Measurements from ENCODE around the gene CHRNA4.

CHRNA4 gene

DNA sequence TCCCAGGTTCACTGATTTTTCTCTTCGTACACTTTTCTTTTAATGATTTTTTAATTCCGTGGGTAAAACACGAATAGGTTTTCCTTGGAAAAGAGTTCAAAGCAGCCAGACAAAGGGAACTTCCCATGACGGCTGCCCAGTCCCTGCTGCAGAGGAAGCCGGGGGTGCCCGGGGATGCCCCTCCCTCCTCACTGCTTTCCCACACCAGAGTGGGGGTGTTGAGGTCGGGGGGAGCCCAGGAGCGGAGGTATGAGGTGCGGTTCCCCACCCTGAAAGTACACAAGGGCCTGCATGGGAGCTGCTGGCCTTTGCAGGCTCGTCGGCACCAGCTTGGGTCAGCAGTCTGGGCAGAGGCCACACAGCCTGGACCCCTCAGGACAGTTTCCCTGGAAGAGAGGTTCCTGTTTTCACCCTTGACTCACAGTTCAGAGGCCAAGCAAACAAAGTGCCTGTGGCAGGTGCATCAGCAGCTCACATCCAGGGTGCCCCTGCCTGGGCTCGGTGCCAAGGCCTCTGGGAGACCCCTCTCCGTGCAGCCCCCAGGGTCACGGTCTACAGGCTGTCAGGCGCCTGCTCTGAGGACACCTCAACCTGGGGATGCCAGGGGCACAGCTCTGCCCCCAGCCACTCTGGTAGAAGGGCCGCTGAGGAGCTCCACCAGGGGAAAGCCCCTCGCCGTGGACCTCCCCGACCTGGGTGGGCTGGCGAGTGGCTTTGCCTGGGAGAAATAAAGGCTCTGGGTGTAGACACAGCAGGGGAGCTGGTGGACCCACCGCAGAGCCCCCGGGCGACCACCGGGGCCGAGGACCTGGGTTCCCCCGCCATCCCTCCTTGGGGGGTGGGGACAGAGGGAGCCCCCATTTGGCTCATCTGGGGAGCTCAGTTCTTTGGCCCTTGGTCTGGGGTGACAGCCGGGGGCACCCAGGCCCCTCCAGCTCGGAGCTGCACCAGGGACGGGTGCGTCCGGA lies 15.4 kb upstream of the CHRNA4 start:
- no peak for DNase-seq

DNA sequence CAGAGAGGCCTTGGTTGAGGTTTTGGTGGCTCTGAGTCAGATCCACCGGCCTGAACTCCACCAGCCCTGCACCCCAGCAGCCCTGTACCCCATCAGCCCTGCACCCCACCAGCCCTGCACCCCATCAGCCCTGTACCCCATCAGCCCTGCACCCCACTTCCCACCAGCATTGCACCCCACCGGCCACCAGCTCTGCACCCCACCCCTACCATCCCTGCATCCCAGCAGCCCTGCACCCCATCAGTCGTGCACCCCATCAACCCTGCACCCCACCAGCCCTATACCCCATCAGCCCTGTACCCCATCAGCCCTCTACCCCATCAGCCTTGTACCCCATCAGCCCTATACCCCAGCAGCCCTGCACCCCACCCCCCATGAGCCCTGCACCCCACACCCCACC lies 14.3 kb upstream of the CHRNA4 start:
- no peak for DNase-seq

DNA sequence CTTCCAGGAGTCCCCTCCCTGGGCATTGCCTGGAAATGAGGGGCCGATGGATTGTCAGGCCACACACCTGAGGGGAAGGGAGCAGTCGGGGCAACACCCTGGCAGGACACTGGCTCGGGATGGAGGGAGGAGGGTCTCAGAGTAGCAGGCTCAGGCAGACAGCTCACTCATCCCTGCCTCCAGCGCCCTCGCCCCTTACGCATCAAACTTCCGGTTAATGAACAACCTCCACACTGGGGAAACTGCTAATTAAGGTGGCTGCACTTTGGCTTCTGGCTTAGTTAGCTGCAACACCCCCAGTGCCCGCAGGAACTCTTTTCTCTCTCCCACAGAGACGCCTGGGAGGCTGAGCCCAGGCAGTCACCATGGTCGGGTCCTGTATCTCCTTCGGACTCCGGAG lies 13.4 kb upstream of the CHRNA4 start:
- DNase-seq: no peak

DNA sequence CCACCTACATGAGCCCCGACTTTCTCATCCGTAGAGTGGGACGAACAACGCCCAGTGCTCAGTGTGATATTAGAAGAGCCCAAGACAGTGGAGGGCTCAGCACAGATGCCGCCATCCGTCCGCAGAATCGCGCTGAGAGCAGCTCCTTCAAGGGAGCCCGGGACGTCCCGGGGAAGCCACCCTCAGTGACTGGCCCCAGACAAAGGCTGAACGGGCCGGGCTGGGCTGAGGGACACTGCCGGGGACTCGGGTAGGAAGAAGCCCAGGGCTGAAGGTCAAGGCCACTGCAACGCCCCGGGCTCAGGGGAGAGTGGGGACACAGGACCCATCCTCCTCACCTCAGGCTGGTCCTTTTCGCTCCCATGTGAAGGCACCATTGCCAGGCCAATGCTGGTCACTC lies 12.8 kb upstream of the CHRNA4 start:
- DNase-seq: no peak

DNA sequence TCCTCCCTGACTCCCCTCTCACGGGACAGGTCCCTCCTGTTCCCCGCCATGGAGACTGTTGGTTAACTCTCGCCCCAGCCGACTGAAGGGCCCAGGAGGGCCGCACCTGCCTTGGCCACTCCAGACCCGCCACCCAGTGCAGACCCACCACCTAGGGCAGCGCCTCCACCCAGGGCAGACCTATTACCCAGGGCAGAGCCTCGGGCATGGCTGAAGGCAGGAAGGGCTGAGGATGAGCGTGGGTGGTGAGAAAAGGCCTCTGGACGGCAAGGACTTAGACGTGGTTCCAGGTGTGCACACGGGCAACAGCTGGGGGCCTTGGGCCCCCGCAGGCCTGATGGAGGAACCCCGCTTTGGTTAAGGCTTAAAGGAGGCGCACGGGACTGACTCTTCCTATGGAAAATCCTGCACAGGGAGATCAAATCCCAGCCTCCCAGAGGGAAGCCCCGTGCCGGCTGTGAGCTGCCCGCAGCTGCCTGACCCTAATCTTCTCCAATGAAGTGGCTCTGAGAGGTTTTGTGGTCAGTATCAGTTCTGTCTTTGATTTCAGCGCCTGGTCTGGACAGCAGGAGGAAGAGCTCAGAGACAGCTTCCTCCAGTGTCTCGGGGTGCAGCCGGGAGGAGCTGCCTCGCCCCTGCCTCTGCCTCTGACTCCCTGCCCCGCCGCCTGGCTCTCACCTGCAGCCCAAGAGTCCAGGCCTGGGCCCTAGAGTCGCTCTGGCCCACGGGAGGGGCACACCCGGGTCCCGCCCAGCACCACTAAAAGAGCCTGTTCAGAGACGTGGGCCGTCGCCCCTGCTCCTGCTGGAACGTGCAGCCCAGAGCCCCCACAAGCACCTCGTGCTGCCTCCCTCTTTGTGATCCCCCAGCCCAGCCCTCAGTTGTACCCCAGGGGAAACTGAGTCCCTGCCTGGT lies 12.1 kb upstream of the CHRNA4 start:
- DNase-seq: no peak

DNA sequence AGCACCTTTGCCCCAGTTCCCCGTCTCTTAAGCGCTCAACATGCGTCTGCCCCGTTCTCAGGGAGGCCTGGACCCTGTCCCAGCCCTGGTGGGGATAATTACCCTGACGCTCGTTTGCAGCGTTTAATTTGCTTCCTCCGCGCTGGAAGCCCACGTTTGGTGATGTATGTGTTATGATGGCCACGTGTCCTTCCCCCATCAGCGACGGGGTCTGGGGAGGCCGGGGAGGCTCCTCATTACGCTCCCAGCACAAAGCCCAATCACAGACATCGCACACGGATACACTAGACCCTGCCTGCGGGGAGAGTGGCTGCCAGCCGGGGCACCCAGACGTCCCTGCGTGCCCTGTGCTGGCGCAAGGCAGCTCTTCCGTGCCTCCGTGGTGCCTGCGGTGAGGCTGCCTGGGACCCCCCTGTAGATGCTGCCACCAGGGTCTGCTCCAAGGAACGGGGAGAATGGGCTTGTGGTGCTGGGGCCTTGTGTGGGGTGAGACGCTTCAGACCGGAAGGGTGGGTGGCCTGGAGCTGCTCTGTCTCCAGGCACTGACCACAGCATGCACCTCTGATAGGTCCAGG lies 10.2 kb upstream of the CHRNA4 start:
- no peak for DNase-seq

DNA sequence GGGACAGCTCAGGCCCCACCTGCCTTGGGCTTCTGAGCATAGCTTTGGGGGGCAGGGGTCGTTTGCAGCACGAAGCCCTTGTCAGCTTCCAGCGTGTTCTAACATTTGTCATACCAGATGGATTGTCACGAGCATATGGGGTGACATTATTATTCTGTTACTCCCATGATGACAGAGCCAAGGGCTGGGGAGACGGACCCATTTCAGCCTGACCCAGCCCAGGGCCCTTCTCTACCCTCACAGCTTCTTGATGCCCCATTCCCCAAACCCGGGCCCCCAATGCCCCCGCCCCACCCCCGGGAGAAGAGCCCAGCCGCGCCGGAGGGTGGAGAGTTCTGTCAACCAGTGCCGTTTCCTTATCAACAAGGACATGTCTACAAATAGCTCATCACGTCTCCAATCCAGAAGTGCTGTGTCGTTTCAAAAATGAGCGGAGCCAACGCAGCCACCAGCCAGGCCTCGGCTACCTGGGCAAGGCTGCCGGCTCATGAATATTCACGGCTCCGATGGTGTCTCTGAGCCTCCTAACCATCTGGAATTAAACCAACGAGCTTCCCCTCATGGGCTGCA lies 9.6 kb upstream of the CHRNA4 start:
- no peak for DNase-seq

DNA sequence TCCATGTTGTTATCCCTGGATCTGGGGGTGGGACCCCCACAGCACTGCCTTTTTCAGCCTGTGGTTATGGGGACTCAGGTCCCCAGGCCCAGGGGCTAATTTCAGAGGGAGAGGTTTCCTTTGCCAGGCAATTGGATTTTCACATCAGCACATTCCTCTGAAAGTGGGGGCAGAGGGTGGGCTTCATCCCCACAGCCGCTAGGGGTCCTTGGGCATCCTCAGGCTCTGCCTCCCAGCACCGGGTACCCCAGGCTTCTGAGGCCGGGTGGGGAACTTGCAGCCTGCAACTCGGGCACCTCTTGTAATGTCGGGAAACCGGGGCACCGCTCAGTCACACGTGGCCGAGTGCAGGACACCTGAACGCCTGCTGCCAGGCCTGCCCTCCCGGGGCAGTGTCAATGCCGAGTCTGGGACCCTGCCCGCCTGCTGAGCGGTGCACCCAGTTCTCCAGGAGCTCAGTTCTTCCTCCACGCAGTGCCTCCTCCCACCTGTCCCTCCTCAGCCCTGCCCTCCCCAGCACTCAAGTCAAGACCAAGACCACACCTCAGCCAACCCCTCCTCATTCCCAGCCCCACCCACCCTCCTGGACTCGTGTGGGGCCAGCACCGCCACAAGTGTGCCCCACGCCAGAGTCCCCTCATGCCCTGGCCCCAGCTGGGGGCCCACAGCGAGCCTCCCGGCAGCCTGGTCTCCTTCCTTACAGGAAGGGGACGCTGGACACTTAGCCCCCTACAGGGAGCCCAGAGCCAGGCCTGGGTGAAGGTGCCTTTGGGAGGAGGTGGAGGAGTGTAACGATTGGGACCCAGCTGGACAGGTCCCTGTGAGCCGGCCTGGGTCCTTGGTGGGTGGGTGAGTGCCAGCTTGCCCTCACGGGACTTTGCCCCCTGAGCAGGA lies 8.8 kb upstream of the CHRNA4 start:
- DNase-seq: no peak

DNA sequence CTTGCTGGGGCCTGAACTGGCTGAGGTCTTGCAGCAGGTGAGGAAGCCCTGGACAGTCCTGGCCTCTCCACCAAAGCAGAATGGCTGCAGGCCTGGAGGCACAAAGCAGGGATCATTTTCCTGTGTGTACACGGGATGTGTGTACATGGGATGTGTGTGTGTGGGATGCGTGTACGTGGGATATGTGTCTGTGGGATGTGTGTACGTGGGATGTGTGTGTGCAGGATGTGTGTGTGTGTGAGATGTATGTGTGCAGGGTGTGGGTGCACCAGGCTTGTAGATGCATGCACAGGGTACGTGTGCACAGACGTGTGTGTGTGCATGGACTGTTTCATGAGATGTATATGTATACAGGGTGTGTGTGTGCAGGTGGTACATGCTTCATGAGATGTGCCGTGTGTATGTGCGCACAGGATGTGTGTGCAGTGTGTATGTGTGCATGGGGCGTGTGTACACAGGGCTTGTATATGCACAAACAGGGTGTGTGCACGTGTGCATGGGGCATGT lies 7.9 kb upstream of the CHRNA4 start:
- DNase-seq: no peak

DNA sequence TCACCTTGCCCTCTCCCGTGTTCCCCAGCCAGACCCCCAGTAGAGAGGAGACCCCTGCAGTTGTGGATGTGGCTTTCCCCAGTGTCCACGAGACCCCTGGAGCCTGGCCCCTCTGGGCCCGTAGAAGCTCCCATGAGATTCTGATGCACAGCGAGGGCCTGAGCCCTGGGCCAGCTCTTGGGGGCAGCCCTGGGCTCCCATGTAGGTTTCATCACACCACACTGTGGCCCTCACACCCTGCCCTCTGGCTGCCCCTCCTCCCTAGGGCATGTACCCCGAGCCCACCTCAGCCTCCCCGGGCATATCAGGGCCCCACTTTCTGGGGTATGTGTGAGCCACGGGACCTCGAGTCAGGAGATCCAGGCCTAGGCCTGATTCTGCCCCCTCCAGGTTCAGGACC lies 7.0 kb upstream of the CHRNA4 start:
- no peak for DNase-seq

DNA sequence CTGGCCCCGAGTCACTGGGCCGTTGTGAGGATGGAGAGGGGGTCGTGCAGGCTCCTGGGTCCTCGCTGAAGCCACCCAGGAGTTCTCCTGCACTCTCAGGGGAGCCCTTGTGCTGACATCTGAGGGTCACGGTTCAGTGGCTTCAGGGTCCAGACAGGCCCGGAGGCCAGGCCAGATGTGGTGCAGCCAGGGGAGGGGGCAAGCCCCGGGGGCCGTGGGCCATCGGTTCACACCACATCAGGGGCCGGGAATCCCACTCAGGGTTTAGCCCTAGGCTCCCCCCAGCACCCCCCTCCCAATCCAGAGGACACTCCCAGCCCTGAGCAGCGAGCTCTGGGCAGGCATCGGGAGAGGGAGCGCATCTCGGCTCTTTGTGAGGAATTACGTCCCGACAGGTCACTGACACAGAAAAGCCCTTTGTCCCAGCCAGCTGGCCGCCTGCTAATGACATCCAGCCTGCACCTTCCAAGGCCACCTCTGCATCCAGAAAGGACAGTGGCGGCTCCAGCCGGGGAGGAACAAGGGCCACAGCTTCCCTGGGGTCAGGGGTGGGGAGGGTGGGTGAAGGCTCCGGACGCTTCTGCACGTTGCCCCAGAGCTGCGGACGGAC lies 6.4 kb upstream of the CHRNA4 start:
- DNase-seq: no peak

DNA sequence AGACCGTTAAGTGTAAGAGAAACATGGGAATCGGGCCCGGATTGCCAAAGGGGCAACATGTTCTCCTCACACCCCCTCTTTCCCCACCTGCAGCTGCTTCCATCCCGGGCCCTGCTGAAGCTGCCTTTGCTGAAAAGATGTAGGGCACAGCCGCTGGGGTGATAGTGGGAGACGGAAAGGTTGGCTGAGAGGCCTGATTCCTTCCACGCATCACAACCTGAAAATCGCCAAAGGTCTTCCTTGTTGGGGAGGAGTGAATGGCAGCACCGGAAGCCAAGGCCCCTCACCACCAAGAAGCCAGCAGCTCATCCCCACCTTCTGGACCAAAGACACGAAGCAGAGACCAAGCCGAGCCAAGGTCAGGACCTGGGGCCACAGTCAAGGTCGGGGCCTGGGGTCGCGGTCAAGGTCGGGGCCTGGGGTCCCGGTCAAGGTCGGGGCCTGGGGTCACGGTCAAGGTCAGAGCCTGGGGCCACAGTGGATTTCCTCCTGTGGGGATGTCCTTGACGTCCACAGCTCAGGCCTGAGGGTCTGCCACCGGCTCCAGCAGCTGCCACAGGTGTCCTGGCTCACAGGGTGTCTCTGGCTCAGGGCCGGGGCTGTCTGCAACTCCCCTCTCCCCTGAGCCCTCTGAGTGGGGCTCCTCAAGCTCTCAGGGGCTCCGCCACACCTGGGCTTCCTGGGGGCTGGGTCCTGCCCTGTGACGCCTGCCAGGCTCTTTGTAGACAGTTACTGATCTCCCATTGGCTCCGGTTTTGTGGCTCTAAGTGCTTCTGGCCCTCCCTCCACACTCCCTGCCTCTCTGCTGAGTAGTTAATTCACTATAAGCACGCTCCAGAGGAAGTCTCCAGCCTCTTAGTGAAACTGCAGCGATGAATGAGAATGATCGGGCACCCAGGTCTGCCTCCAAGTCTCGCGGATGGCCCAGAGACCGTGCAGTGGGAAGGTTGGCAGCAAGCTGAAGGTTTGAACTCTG lies 5.5 kb upstream of the CHRNA4 start:
- no peak for DNase-seq

DNA sequence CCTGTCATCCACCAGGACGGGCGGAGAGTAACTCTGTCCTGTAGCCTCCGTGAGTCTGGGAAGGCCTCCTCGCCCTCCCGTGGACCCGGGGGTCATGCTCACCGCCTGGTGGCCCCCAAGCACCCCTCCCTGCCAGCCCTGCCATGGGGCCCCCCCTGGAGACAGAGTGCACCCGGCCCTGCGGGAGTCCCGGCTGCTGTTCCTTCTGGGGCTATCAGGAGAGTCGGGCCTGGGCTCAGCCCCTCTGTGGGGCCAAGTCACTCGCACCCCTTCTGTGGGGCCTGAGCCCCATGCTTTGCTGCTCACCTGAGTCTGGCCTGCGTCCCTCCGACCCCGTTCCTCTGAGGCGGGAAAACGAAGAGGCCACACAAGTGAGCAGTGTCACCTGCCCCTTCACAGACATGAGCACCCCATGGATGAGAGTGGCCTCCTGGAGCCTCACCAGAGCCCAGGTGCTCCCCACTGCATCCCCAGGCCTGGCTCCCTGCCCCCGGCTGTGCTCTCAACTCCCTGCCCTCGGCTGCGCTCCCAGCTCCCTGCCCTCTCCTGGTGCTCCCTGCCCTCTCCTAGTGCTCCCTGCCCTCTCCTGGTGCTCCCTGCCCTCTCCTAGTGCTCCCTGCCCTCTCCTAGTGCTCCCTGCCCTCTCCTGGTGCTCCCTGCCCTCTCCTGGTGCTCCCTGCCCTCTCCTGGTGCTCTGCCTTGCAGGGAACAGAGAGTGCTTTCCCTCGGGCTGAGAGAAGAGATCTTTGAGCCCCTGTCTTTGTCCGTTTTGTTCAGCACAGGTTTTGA lies 4.6 kb upstream of the CHRNA4 start:
- DNase-seq: no peak

DNA sequence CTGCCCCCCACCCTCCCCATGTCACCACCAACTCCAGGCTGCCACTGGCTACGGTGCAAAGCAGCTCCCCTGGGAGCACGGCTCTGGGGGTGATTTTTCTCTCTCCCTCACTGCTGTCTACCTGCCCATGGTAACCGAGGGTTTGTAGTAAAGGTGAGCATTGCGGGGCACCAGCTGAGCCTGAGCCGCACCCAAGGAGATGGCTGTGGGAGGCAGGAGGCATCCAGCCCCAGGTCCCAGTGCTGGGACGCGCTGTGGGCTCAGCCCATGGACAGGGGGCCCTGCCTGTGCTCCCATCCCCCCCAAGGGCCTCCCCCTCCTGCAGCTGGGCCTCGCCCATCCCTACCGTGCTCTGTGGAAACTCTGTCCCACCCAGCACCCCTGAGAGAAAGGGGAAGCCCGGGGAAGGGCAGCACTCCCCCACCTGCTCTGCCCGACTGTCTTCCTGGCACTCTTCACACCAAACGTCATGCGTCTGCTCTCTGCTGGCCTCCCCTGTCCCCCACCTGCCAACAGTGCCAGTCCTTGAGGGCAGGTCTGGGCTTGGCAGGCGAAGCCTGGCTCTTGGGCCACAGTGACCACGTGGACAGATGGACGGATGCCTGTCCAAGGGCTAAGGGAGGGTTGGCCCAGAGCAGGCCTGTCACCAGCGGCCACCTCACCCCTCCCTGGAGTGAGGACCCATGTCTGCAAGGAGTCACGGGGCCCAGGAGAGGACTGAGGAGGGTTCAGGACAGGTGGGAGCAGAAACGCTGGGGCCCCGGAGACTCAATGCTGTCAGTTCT lies 3.8 kb upstream of the CHRNA4 start:
- DNase-seq: no peak

DNA sequence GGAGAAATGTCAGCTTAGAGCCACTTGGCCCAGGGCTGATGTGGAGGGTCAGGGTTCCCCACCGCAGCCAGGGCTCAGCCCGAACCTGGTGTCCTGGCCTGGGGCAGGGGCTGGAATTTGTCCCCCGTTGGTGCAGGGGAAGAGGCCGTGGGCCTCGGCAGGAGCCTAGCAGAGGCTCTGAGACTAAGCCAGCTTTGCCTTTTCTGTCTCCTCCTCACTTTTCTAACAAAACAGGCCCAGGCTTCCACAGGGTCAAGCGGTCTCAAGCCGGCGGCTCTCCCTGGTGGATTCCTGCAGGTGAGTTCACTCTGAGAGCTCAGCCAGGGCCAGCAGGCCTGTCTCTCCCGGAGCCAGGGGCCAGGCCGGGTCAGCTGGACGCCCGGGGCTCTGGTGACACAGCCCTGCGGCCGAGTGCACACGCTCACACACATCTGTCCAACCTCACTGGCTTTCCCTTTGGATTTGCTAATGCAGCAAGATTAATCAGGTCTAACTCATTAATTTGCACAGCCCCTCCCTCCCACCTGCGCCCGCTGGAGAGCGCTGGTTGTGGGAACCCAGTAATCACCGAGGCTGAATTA lies 2.9 kb upstream of the CHRNA4 start:
- DNase-seq: no peak

DNA sequence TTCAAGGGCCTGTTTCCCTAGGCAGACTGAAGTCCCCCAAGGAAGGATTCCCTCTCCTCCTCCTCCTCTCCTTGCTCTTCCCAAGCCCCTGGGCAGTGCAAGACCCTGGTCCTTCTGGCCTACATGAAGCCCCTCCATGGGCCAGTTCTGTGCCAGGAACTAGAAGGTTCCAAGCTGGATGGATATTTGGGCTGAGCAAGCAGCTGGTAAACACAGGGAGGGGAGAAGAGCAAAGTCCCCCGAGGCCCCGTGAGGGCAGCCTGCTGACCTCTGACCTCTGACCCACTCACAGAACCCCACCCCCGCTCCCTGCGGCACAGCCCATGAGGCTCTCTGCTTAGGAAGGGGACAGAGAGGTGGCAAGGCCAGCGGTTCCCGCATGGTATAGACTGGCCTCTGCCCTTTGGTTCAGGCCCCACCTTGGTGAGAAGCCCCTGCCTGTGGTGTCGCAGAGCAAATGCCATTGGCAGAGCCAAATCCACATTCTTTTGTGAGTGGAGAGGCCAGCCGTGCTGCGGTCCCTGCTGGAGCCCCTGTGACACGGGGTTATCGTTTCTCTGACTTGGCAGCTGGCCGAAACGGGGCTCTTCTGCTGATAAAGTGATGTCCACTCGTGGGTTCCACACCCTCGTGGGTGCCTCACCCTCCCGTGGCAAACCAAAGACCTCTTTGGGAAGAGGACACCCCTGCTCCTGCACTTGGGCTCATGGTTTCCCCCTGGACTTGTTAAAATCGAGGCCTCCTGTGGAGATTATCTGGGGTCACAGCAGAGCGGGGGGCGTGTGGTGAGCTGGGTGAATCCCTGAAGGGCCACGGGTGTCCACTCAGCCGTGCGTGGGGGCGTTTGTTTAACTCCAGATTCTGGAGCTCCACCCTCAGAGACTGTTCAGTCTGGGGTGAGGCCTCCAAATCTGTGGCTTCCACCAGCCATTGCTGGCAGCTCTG lies 2.1 kb upstream of the CHRNA4 start:
- DNase-seq: no peak
